H9 (cell line): ENCODE results near the gene TCF4. TPM values are rescaled to one million over a fixed set of nuclear protein-coding genes. Genes with fewer than 3 reads are reported as not detected.

Experiments
- DNase-seq: peaks from one replicate; pipeline ENCODE4 v3.0.0-alpha.2; 2017
- H2AFZ ChIP-seq: one replicate; pipeline ENCODE4 v1.6.1; 2013; ENCODE audit warnings: mild to moderate bottlenecking, low read length, control low read depth, moderate library complexity
- H2AK5ac ChIP-seq: 2 replicates; pipeline ENCODE4 v1.6.1; 2013; ENCODE audit warnings: low read length, control low read depth, mixed read lengths; ENCODE audit not compliant: insufficient read length
- H2BK120ac ChIP-seq: one replicate; pipeline ENCODE4 v1.6.1; 2013; ENCODE audit warnings: low read depth, mild to moderate bottlenecking, low read length, control low read depth, inconsistent platforms; ENCODE audit not compliant: poor library complexity, severe bottlenecking
- H2BK12ac ChIP-seq: 2 replicates; pipeline ENCODE4 v1.6.1; 2013; ENCODE audit warnings: low read length, control low read depth, mixed read lengths, low read depth; ENCODE audit not compliant: insufficient read length
- H2BK15ac ChIP-seq: 2 replicates; pipeline ENCODE4 v1.6.1; 2013; ENCODE audit warnings: low read depth, low read length, control low read depth
- H2BK20ac ChIP-seq: one replicate; pipeline ENCODE4 v1.6.1; 2013; ENCODE audit warnings: low read depth, mild to moderate bottlenecking, low read length, control low read depth, inconsistent platforms; ENCODE audit not compliant: poor library complexity, severe bottlenecking
- H2BK5ac ChIP-seq: 2 replicates; pipeline ENCODE4 v1.6.1; 2013; ENCODE audit warnings: low read length, control low read depth, mixed read lengths; ENCODE audit not compliant: insufficient read length
- H3K14ac ChIP-seq: 2 replicates; pipeline ENCODE4 v1.6.1; 2013; ENCODE audit warnings: low read length, control low read depth; ENCODE audit not compliant: insufficient read depth
- H3K18ac ChIP-seq: 2 replicates; pipeline ENCODE4 v1.6.1; 2013; ENCODE audit warnings: low read depth, mild to moderate bottlenecking, mixed read lengths, low read length, control low read depth; ENCODE audit not compliant: insufficient read length
- H3K23ac ChIP-seq: 2 replicates; pipeline ENCODE4 v1.6.1; 2013; ENCODE audit warnings: low read length, control low read depth, mixed read lengths, low read depth; ENCODE audit not compliant: insufficient read length
- H3K23me2 ChIP-seq: 2 replicates; pipeline ENCODE4 v1.6.1; 2013; ENCODE audit warnings: low read depth, mild to moderate bottlenecking, mixed read lengths, low read length, control low read depth; ENCODE audit not compliant: insufficient read length, poor library complexity, severe bottlenecking
- H3K27ac ChIP-seq: 2 replicates; pipeline ENCODE4 v1.5.1; 2013; ENCODE audit warnings: low read length, control low read depth, mixed read lengths, low read depth; ENCODE audit not compliant: insufficient read length
- H3K27me3 ChIP-seq: 2 replicates; pipeline ENCODE4 v1.6.1; 2013; ENCODE audit warnings: low read length, control low read depth, inconsistent platforms; ENCODE audit not compliant: insufficient read depth
- H3K4ac ChIP-seq: 2 replicates; pipeline ENCODE4 v1.6.1; 2013; ENCODE audit warnings: low read depth, mild to moderate bottlenecking, control low read depth, inconsistent platforms, low read length, moderate library complexity
- H3K4me1 ChIP-seq: 2 replicates; pipeline ENCODE4 v1.6.1; 2013; ENCODE audit warnings: low read length, control low read depth, inconsistent platforms; ENCODE audit not compliant: insufficient read depth
- H3K4me2 ChIP-seq: 2 replicates; pipeline ENCODE4 v1.6.1; 2013; ENCODE audit warnings: low read length, control low read depth, mixed read lengths; ENCODE audit not compliant: insufficient read length, insufficient read depth
- H3K56ac ChIP-seq: 2 replicates; pipeline ENCODE4 v1.6.1; 2013; ENCODE audit warnings: low read depth, mild to moderate bottlenecking, mixed read lengths, low read length, control low read depth; ENCODE audit not compliant: insufficient read length
- H3K79me1 ChIP-seq: 2 replicates; pipeline ENCODE4 v1.6.1; 2013; ENCODE audit warnings: low read depth, mild to moderate bottlenecking, moderate library complexity, low read length, control low read depth, inconsistent platforms; ENCODE audit not compliant: insufficient read depth, poor library complexity, severe bottlenecking
- H3K79me2 ChIP-seq: 2 replicates; pipeline ENCODE4 v1.6.1; 2013; ENCODE audit warnings: low read length, control low read depth, inconsistent platforms; ENCODE audit not compliant: insufficient read depth
- H3K9ac ChIP-seq: 2 replicates; pipeline ENCODE4 v1.6.1; 2013; ENCODE audit warnings: low read length, control low read depth, mixed read lengths; ENCODE audit not compliant: insufficient read length; ENCODE audit errors: extremely low read depth
- H3K9me3 ChIP-seq: one replicate; pipeline ENCODE4 v1.6.1; 2013; ENCODE audit warnings: low read depth, low read length, inconsistent platforms; ENCODE audit not compliant: control insufficient read depth
- H3T11ph ChIP-seq: one replicate; pipeline ENCODE4 v1.6.1; 2013; ENCODE audit warnings: mild to moderate bottlenecking, low read length, control low read depth, inconsistent platforms
- H4K20me1 ChIP-seq: one replicate; pipeline ENCODE4 v1.6.1; 2013; ENCODE audit not compliant: control insufficient read depth, insufficient read length, insufficient read depth
- H4K5ac ChIP-seq: 2 replicates; pipeline ENCODE4 v1.6.1; 2013; ENCODE audit warnings: low read depth, mild to moderate bottlenecking, mixed read lengths, low read length, control low read depth; ENCODE audit not compliant: insufficient read length
- H4K8ac ChIP-seq: replicated peaks from 2 replicates; pipeline ENCODE4 v1.6.1; 2013; ENCODE audit warnings: low read length, control low read depth, mixed read lengths, low read depth; ENCODE audit not compliant: insufficient read length
- H4K91ac ChIP-seq: 2 replicates; pipeline ENCODE4 v1.6.1; 2013; ENCODE audit warnings: low read depth, mild to moderate bottlenecking, moderate library complexity, mixed read lengths, low read length, control low read depth; ENCODE audit not compliant: insufficient read length
- H3K27ac Mint-ChIP-seq, 3 experiments: 2 replicates in 2 of 3; 3 replicates in 1 of 3; pipeline ENCODE4 v1.8.0; 2020 to 2021; ENCODE audit warnings: mixed read lengths in 3 of 3, mild to moderate bottlenecking in 1 of 3, moderate library complexity in 1 of 3
- H3K27me3 Mint-ChIP-seq: 2 replicates; pipeline ENCODE4 v1.8.0; 2021; ENCODE audit warnings: low read depth, mild to moderate bottlenecking, moderate library complexity, mixed read lengths
- H3K36me3 Mint-ChIP-seq, 3 experiments: 2 replicates in 2 of 3; 3 replicates in 1 of 3; pipeline ENCODE4 v1.8.0; 2020 to 2021; ENCODE audit warnings: low read depth in 3 of 3, mixed read lengths in 3 of 3; ENCODE audit not compliant: insufficient read depth in 1 of 3
- H3K4me1 Mint-ChIP-seq, 2 experiments: 2 replicates each; pipeline ENCODE4 v1.8.0; 2020; ENCODE audit warnings: mixed read lengths in 2 of 2
- H3K4me3 Mint-ChIP-seq, 2 experiments: 2 replicates in 1 of 2; 3 replicates in 1 of 2; pipeline ENCODE4 v1.8.0; 2020 to 2021; ENCODE audit warnings: mild to moderate bottlenecking in 2 of 2, mixed read lengths in 2 of 2, moderate library complexity in 1 of 2
- H3K9me3 Mint-ChIP-seq, 2 experiments: 2 replicates in 1 of 2; 3 replicates in 1 of 2; pipeline ENCODE4 v1.8.0; 2020; ENCODE audit warnings: mild to moderate bottlenecking in 2 of 2, mixed read lengths in 2 of 2, moderate library complexity in 1 of 2
- CTCF ChIP-seq: fragments of 200-600 bp; sonication (generic); conservative IDR thresholded peaks from 3 replicates; pipeline ENCODE4 v1.8.0; 2021; ENCODE audit warnings: antibody characterized with exemption, mild to moderate bottlenecking
- WGBS: extraction: QIAGEN DNeasy Blood & Tissue Kit; methylation state at CpG from one replicate; pipeline ENCODE4 v1.1.7; 2013; ENCODE audit warnings: missing lambda C conversion rate, low lambda C conversion rate, mixed read lengths; ENCODE audit not compliant: insufficient read length; ENCODE audit errors: extremely low coverage; 5-methylcytosine and 5-hydroxymethylcytosine counted together
- total RNA-seq: library from RNA; stranded (reverse); gene quantifications from 2 replicates; pipeline ENCODE4 v1.2.1, GENCODE V29; 2021

The TCF4 gene
- total RNA-seq, 1 experiment from 2014 or later: 99.4 TPM

GRCh38 chr18:55296115-55296514 lies 291.9 kb downstream of the TCF4 start:
- H3K79me2 ChIP-seq: 0 out of 2 replicates have a peak, but pooled peaks cover 2% of the 10 kb centered on the region
- no peaks in the 10 kb centered on the region for H4K20me1 ChIP-seq
- no peak for DNase-seq
- H3K27me3 Mint-ChIP-seq: no peaks in the 10 kb centered on the region
- no peak overlapping the region for H4K5ac ChIP-seq
- H3K27me3 ChIP-seq: no peaks in the 10 kb centered on the region
- H2BK20ac ChIP-seq: no peak overlapping the region
- H3T11ph ChIP-seq: no peak overlapping the region
- H3K4ac ChIP-seq: no peak overlapping the region
- H3K4me3 Mint-ChIP-seq: no peak overlapping the region
- no peak overlapping the region for H3K4me2 ChIP-seq
- no peaks in the 10 kb centered on the region for H3K23me2 ChIP-seq
- no peaks in the 10 kb centered on the region for H3K9me3 ChIP-seq
- no peaks in the 10 kb centered on the region for H3K9me3 Mint-ChIP-seq
- H3K4me1 Mint-ChIP-seq: peaks cover 45 to 57% of the 10 kb centered on the region in 2 experiments
- no peak overlapping the region for H3K18ac ChIP-seq
- H3K79me1 ChIP-seq: no peaks in the 10 kb centered on the region
- no peak overlapping the region for H2AK5ac ChIP-seq
- H4K8ac ChIP-seq: no peak overlapping the region
- H2BK5ac ChIP-seq: no peak overlapping the region
- H3K23ac ChIP-seq: no peak overlapping the region
- H3K14ac ChIP-seq: no peak overlapping the region
- TF ChIP-seq CTCF: no peak
- no peak overlapping the region for H3K27ac Mint-ChIP-seq
- H3K36me3 Mint-ChIP-seq: peaks cover 0 to 9% (median 6%) of the 10 kb centered on the region in 3 experiments; a peak in 5 of 7 replicates
- no peak overlapping the region for H4K91ac ChIP-seq
- H3K27ac ChIP-seq: no peak overlapping the region
- H2BK15ac ChIP-seq: no peak overlapping the region
- H3K4me1 ChIP-seq: peaks cover 17% of the 10 kb centered on the region
- H2BK120ac ChIP-seq: no peak overlapping the region
- no peak overlapping the region for H3K9ac ChIP-seq
- WGBS: no CpG with 5 or more reads among the region's 2 CpGs
- no peak overlapping the region for H3K56ac ChIP-seq
- H2AFZ ChIP-seq: no peak overlapping the region
- H2BK12ac ChIP-seq: no peak overlapping the region
